C4-2B (cell line): ENCODE results near the gene AXIN2.
A peak's percentile ranks its signal among the peaks of the same experiment; 100 is the strongest.

Source experiments
- H3K27ac ChIP-seq: fragments of 450-650 bp; 2 replicates; pipeline ENCODE4 v1.5.1; 2017
- CTCF ChIP-seq: fragments of 450-650 bp; conservative IDR thresholded peaks from 2 replicates; pipeline ENCODE4 v1.5.1; 2017; ENCODE audit warnings: mild to moderate bottlenecking
- ZFX ChIP-seq: fragments of 450-650 bp; IDR thresholded peaks from 2 replicates; pipeline ENCODE4 v1.6.1; 2017

AXIN2 gene

GRCh38 chr17:65546579-65546978 lies 14.9 kb downstream of the AXIN2 start:
- no peak for TF ChIP-seq ZFX
- TF ChIP-seq CTCF = no peak
- peak overlapping the region; percentile 18; the same call in 1 of the 2 replicates for H3K27ac ChIP-seq

GRCh38 chr17:65545705-65546523 lies 15.5 kb downstream of the AXIN2 start:
- H3K27ac ChIP-seq = no peak overlapping the region
- TF ChIP-seq CTCF = no peak
- no peak for TF ChIP-seq ZFX

- no peak overlapping the region for H3K27ac ChIP-seq
- TF ChIP-seq ZFX (no peak), CTCF (no peak)
Measured at GRCh38 chr17:65544672-65545071, 16.8 kb downstream of the AXIN2 start.

GRCh38 chr17:65542610-65543009 lies 18.8 kb downstream of the AXIN2 start:
- H3K27ac ChIP-seq = no peak overlapping the region
- TF ChIP-seq ZFX = no peak
- no peak for TF ChIP-seq CTCF

GRCh38 chr17:65542067-65542466 lies 19.4 kb downstream of the AXIN2 start:
- no peak overlapping the region for H3K27ac ChIP-seq
- no peak for TF ChIP-seq ZFX

- no peak for TF ChIP-seq CTCF
- TF ChIP-seq ZFX = no peak
Measured at GRCh38 chr17:65541453-65541852, 20.0 kb downstream of the AXIN2 start.

GRCh38 chr17:65539630-65540266 lies 21.7 kb downstream of the AXIN2 start:
- no peak overlapping the region for H3K27ac ChIP-seq
- TF ChIP-seq CTCF (no peak), ZFX (no peak)

More at GRCh38 chr17:65541453-65541852, 20.0 kb downstream of the AXIN2 start:
- H3K27ac ChIP-seq = no peak overlapping the region
